H1 (cell line): ENCODE measurements around the gene MEX3D. TPM values are rescaled to one million over a fixed set of nuclear protein-coding genes. Genes with fewer than 3 reads are reported as not detected.

Experiments
- CEBPB ChIP-seq: IDR thresholded peaks from 2 replicates; pipeline ENCODE4 v1.6.1; 2012; ENCODE audit warnings: low read depth, low read length
- CTBP2 ChIP-seq: IDR thresholded peaks from 2 replicates; pipeline ENCODE4 v1.7.0; 2011; ENCODE audit warnings: borderline replicate concordance, mild to moderate bottlenecking, moderate library complexity, mixed read lengths, low read length; ENCODE audit not compliant: insufficient read depth, insufficient read length
- GABPA ChIP-seq: IDR thresholded peaks from 2 replicates; pipeline ENCODE4 v1.6.1; 2011; ENCODE audit warnings: mild to moderate bottlenecking, low read length, moderate library complexity, borderline replicate concordance; ENCODE audit not compliant: insufficient read depth
- NANOG ChIP-seq: IDR thresholded peaks from 2 replicates; pipeline ENCODE4 v1.6.1; 2011; ENCODE audit warnings: low read length, low read depth, mild to moderate bottlenecking, inconsistent platforms; ENCODE audit not compliant: insufficient read depth, poor library complexity, severe bottlenecking
- POLR2A ChIP-seq, 2 experiments: IDR thresholded peaks; 1 replicate in 1 of 2; 2 replicates in 1 of 2; pipeline ENCODE4 v1.6.1; 2011; ENCODE audit warnings: low read depth in 2 of 2, low read length in 2 of 2, mild to moderate bottlenecking in 2 of 2; ENCODE audit errors: control extremely low read depth in 1 of 2
- RFX5 ChIP-seq: IDR thresholded peaks from 2 replicates; pipeline ENCODE4 v1.6.1; 2011; ENCODE audit warnings: low read depth, low read length, improper control_type of control experiment, borderline replicate concordance
- polyA plus RNA-seq, 7 experiments: library from polyadenylated mRNA; depleted of rRNA in 3 of 7; stranded (reverse) in 5 of 7; unstranded in 2 of 7; fragments of >200 nt in 5 of 7; fragments of 200-250 nt in 2 of 7; gene quantifications; 1 replicate in 5 of 7; 2 replicates in 1 of 7; 4 replicates in 1 of 7; pipeline versions ENCODE4 v1.2.1 to v1.2.3, GENCODE V29; 2011 to 2013; ENCODE audit warnings: missing spikeins in 2 of 7, mixed read lengths in 2 of 7
- total RNA-seq: library from RNA; stranded (reverse); fragmentation: NEBNext Ultra II Directional; extraction: Animal tissue kit (Norgen Biotek cat#: 25700); gene quantifications from 2 replicates; pipeline ENCODE4 v1.2.1, GENCODE V29; 2021
- TF ChIP-seq, protein P1 (sequence below): IDR thresholded peaks from 2 replicates; pipeline ENCODE4 v1.6.1; 2011; ENCODE audit warnings: low read depth, mild to moderate bottlenecking, low read length; ENCODE audit not compliant: insufficient read depth
- TF ChIP-seq, protein P2 (sequence below): fragments of 300-600 bp; sonication (generic); IDR thresholded peaks from 2 replicates; pipeline ENCODE4 v1.7.1; 2012; ENCODE audit warnings: low read length, moderate library complexity, mild to moderate bottlenecking, inconsistent platforms; ENCODE audit not compliant: insufficient replicate concordance

The MEX3D gene
- total and polyA plus RNA-seq, 2 of the 8 experiments (the other 6 are each of a cell fraction or from before 2014, with no cell fraction given): 20.8 to 78.8 TPM

DNA sequence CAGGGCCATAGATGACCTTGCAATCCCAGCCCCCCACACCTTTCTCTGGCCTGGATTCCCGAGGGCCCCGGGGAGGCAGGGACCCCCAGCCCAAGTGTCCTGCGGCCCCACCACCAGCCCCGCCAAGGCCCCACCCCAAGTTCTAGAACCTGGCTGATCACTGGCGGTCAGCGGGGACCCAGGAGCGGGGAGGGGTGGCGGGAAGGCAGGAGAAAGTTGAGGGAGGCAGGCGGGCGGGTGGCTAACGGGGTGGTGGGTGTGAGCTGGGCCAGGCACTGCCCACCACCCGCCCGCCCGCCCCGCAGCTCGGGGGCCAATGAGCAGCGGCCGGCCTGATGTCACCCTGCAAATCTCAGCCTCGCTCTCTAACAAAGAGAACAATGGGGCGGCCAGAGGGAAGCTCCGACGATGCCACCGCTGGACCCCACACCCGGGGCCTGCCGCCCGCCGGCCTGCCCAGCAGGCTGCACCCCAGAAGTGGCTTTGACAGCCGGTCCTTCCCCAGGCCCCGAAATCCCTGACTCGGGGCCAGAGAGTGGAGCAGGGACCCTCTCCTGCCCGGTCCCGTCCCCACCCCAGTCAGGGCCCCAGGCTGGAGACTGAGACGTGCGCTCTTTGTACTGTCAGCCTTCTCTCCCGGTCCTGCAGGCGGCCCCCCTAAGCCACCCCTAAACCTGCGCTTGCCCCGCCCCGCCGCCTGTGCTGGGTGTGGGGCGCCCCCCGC lies 1.6 kb downstream of the MEX3D start (continued):
- peak; percentile 81 to 90 for TF ChIP-seq POLR2A (IDR thresholded peaks at IDR 0.05; ENCODE audit: control extremely low read depth in 1 of 2, low read depth in 2 of 2, low read length in 2 of 2)
- TF ChIP-seq, protein P1, sequence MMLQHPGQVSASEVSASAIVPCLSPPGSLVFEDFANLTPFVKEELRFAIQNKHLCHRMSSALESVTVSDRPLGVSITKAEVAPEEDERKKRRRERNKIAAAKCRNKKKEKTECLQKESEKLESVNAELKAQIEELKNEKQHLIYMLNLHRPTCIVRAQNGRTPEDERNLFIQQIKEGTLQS: no peak
- no peak for TF ChIP-seq CTBP2
- no peak for TF ChIP-seq CEBPB
- TF ChIP-seq GABPA: no peak
- no peak for TF ChIP-seq RFX5
- TF ChIP-seq, protein P2, sequence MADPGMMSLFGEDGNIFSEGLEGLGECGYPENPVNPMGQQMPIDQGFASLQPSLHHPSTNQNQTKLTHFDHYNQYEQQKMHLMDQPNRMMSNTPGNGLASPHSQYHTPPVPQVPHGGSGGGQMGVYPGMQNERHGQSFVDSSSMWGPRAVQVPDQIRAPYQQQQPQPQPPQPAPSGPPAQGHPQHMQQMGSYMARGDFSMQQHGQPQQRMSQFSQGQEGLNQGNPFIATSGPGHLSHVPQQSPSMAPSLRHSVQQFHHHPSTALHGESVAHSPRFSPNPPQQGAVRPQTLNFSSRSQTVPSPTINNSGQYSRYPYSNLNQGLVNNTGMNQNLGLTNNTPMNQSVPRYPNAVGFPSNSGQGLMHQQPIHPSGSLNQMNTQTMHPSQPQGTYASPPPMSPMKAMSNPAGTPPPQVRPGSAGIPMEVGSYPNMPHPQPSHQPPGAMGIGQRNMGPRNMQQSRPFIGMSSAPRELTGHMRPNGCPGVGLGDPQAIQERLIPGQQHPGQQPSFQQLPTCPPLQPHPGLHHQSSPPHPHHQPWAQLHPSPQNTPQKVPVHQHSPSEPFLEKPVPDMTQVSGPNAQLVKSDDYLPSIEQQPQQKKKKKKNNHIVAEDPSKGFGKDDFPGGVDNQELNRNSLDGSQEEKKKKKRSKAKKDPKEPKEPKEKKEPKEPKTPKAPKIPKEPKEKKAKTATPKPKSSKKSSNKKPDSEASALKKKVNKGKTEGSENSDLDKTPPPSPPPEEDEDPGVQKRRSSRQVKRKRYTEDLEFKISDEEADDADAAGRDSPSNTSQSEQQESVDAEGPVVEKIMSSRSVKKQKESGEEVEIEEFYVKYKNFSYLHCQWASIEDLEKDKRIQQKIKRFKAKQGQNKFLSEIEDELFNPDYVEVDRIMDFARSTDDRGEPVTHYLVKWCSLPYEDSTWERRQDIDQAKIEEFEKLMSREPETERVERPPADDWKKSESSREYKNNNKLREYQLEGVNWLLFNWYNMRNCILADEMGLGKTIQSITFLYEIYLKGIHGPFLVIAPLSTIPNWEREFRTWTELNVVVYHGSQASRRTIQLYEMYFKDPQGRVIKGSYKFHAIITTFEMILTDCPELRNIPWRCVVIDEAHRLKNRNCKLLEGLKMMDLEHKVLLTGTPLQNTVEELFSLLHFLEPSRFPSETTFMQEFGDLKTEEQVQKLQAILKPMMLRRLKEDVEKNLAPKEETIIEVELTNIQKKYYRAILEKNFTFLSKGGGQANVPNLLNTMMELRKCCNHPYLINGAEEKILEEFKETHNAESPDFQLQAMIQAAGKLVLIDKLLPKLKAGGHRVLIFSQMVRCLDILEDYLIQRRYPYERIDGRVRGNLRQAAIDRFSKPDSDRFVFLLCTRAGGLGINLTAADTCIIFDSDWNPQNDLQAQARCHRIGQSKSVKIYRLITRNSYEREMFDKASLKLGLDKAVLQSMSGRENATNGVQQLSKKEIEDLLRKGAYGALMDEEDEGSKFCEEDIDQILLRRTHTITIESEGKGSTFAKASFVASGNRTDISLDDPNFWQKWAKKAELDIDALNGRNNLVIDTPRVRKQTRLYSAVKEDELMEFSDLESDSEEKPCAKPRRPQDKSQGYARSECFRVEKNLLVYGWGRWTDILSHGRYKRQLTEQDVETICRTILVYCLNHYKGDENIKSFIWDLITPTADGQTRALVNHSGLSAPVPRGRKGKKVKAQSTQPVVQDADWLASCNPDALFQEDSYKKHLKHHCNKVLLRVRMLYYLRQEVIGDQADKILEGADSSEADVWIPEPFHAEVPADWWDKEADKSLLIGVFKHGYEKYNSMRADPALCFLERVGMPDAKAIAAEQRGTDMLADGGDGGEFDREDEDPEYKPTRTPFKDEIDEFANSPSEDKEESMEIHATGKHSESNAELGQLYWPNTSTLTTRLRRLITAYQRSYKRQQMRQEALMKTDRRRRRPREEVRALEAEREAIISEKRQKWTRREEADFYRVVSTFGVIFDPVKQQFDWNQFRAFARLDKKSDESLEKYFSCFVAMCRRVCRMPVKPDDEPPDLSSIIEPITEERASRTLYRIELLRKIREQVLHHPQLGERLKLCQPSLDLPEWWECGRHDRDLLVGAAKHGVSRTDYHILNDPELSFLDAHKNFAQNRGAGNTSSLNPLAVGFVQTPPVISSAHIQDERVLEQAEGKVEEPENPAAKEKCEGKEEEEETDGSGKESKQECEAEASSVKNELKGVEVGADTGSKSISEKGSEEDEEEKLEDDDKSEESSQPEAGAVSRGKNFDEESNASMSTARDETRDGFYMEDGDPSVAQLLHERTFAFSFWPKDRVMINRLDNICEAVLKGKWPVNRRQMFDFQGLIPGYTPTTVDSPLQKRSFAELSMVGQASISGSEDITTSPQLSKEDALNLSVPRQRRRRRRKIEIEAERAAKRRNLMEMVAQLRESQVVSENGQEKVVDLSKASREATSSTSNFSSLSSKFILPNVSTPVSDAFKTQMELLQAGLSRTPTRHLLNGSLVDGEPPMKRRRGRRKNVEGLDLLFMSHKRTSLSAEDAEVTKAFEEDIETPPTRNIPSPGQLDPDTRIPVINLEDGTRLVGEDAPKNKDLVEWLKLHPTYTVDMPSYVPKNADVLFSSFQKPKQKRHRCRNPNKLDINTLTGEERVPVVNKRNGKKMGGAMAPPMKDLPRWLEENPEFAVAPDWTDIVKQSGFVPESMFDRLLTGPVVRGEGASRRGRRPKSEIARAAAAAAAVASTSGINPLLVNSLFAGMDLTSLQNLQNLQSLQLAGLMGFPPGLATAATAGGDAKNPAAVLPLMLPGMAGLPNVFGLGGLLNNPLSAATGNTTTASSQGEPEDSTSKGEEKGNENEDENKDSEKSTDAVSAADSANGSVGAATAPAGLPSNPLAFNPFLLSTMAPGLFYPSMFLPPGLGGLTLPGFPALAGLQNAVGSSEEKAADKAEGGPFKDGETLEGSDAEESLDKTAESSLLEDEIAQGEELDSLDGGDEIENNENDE: no peak
- TF ChIP-seq NANOG: no peak
